Measurements from ENCODE around the gene B9D2.

Gene B9D2

DNA sequence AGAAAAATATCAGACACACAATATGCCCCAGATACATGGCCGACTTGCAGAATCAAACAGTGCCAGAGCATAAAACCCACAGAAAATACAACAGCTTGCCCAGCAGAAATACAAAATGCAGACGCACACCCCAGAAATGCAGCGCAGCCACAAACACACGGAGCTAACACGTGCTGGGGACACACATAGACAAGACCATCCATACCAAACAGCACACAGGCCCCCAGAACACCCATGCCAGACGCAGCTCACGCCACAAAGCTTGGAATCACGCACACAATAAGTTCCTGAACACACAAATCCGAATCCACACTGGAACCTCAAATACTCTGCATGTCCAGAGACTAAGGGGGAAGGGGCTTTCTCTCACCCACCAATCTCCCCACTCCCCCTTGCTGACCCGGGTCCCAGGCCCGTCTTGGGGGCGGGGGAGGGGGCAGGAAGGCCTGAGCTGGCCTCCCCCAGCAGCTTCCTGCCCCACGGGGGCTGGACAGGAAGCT lies 36.8 kb downstream of the B9D2 start:
- DNase-seq = no peak

DNA sequence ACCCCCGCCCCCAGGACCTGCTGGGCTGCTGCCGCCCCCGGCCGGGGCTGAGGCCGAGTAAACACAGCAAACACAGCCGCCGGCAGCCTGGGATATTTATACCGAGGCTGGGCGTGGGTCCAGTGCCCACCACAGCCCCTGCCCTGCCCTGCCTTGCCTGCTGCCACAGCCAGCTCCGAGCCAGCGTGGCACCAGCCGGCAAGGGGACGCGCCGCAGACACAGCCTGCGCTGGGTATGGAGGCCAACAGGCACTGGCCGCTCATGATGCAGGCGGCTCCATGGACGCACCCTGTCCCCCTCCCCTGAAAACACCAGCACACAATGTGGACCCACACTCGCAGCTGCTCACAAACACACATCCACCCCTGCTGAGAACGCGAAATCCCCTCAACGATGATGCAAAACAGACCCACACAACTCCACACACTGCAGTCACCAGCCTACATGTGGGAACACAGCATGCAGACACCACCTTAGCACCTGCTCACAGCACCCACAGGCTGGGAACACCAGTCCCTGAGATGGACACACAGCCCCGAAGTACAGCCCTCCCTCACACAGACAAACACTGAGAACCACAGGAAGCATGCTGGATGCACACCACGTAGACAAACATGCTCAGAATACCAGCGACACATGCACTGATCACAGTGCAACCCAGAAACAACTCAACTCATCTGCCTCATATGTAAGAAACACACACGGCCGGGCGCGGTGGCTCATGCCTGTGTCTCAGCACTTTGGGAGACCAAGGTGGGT lies 37.8 kb downstream of the B9D2 start:
- DNase-seq = peak; percentile 74

DNA sequence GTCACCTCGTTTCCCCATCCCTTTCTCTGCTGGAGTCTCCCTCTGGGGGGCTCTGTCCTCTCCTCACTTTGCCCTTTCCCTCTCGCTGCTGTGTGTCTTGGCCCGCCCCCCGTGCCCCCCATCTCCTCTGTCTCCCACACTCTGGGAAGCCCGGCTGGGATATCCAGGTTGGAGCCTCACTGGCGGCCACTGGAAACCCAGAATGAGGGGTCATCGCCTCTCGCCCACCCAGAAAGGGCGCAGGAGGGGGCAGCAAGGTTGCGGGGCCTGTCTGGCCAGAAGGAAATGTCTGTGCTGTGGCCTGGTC lies 38.4 kb downstream of the B9D2 start:
- no peak for DNase-seq

DNA sequence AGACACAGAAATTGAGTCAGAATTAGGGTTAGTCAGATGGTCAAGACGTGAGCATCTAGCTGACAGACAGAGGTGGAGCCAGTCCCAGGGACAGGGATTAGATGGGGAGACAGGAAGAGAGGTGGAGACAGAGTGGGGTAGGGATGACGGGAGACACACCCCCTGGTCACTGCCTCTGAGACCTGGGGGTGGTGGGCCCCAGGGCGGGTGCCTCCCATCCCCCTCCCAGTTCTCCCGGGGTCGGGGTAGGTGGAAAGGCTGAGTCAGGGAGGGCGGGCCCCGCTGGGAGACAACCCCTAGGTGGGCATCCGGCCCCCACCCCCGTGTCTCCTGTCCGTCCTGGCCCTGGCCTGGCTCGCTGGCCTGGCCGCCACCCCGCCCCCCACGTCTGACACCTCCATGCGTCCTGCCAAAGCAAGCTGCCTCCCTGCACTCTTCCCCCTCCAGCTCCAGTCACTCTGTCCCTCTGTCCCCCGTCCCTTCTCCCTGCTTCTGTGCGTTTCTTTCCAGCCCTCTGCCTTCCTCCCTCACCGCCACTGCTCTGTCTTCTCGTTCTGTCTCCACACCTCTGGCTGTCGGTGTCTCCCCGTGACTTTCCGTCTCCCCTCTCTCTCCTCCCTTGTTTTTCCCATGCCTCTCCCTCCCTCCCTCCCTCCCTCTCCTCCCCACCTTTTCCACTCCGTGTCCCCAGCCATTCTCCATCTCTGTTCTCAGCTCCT lies 38.9 kb downstream of the B9D2 start:
- peak; percentile 84 for DNase-seq

DNA sequence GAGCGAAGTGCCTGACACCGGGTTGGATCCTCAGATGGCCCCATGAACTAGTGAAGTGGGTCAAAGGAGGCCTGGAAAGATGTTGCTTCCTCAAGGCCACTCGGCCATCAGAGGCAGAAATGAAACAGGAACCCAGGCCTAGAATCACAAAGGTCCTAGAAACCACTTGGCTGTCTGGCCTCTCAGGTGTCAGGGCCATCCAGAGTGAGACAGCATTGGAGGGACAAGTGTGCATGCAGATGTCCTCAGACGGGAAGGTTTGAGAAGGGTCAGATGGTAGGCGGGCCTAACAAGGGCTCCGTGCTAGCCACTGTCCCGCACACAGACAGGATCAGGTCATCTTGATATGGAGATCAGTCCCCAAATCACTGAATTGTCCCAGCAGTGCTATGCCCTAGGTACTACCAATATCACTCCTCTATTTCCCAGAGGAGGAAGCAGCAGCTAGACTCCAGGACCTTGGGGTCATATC lies 39.7 kb downstream of the B9D2 start:
- no peak for DNase-seq

DNA sequence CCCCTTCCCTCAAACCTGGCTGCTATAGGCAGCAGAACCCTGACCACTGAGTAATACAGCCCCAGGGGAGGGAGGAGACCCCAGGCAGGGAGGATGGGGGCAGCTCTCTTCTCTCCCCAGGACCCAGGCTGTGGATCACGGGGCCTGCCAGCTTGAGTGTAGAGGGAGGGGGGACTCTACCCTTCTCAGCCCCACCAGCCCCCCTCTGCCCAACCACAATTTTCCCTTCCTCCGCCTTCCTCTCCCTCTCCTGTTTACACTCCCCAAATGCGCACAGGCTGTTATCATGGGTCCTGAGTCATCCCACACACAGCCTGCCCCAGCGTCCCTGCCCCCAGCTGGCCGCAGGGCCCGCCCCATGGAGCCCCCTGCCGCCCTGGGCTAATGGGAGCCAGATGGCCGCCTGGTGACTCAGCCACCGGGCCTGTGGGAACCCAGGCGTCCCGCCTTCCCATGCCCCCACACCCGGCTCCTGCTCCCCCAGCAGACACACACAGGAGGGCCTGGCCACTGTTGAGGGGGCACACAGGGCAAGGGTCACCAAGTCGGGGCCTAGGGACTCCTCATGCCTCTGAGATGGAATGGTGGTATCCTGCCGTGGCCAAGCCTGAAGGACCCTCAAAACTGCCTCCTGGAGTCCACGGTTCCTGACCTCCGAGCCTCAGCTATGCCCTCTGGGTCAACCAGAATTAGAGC lies 40.4 kb downstream of the B9D2 start:
- DNase-seq = peak; percentile 98

DNA sequence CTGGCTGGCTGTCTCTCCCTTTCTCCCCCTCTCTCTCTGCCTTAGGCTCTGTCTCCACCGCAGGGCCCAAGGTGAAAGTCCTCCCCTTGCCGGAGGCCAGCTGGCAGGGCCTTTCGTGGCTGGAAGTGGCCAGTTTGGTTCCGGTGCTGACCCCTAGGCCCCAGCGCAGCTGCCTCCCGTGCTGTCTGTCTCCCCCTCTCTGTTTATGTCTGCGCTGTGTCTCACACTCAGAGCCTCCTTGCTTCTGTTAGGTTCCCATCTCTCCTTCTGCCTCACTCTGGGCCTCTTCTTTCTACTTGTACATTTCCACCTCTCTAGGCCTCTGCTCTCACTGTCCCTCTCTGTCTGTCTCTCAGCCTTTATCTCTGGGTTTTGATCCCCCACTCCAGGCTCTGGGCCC lies 40.9 kb downstream of the B9D2 start:
- peak; percentile 63 for DNase-seq

DNA sequence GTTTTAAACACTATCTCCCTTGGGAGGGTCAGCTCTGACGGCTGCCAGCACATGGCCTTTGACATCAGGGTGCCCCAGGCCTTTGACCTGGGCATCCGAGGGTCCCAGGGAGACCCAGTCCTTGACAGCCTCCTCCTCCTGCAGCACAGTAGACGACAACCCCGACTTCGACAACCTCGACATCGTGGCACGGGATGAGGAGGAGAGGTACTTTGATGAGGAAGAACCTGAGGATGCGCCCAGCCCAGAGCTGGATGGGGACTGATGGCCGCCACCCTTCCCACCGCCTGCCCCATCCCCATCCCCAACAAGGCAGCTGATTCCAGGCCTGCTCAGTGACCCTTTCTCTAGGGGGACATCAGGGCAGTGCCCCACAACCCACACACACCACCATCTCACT lies 41.5 kb downstream of the B9D2 start:
- DNase-seq = no peak

DNA sequence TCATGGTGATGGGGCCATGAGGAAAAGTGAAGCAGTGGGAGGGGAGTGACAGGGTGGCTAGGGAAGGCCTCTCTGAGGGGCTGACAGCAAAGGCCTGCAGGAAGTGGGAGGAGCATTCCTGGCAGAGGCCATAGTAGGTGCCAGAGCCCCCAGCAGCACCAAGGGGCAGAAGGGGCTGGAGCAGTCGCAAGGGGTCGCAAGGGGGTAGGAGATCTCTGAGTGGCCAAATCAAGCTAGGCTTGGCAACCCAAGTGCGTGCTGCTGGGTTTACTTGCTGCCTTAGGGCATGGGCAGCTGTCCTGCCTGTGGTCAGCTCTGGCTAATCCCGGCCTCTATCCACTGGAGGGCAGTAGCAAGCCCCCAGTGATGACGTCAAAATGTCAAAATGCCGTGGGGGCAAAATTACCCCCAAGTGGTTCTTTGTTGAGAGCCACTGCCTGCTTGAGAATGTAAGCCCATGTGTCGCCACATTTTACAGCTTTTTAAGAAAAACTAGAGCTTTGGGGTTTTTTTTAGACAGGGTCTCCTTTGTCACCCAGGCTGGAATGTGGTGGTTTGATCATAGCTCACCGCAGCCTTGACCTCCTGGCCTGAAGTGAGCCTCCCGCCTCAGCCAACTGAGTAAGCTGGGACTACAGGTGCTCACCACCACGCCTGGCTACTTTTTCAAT lies 42.2 kb downstream of the B9D2 start:
- DNase-seq = peak; percentile 66

DNA sequence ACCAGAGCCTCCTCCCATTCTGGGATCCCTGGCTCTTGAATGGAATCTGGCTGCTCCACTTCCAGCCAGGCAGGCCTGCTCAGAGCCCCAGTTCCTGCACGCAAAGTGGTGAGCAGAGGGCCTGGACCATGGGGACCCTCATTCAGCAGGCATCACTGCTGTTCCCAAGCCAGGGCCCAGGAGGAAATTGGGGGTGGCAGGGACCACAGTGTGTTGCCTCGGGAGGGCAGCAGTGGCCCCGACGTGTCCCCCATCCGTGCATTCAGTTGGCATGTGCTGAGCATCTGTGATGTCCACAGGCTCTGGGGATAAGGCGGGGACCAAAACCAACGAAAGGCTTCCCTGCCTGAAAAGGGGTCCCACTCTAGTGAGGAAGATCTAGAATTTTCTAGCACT lies 42.7 kb downstream of the B9D2 start:
- no peak for DNase-seq

DNA sequence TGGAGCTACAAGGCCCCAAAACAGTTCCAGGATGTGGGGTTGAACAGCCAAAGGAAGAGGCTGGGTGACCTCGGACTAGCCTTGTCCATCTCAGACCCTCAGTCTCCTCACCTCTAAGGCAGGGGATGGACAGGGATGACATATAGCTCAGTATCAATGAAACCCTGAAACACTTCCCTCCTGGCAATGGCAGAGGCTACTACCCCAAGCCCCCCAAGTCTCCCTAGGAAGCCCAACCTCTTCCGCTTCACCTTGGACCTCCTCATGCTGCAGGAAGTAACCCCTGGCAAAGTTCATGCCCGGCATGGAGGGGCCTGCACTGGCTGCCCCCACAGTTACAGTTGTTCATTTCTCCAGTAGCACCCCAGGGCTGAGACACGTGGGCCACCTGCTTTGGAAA lies 43.4 kb downstream of the B9D2 start:
- DNase-seq = no peak

DNA sequence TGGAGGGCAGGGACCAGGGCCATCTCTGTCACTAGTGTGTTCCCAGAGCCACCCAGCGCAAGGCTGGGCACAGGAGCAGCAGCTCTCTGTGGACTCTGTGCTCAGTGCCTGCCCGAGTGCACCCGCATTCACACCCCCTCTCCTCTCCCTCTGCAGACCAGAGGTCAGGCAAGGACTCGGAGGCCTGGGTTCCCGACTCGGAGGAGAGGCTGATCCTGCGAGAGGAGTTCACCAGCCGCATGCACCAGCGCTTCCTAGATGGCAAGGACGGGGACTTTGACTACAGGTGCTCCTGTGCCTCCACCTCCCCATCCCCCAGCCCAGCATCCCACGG lies 43.8 kb downstream of the B9D2 start:
- DNase-seq = no peak

DNA sequence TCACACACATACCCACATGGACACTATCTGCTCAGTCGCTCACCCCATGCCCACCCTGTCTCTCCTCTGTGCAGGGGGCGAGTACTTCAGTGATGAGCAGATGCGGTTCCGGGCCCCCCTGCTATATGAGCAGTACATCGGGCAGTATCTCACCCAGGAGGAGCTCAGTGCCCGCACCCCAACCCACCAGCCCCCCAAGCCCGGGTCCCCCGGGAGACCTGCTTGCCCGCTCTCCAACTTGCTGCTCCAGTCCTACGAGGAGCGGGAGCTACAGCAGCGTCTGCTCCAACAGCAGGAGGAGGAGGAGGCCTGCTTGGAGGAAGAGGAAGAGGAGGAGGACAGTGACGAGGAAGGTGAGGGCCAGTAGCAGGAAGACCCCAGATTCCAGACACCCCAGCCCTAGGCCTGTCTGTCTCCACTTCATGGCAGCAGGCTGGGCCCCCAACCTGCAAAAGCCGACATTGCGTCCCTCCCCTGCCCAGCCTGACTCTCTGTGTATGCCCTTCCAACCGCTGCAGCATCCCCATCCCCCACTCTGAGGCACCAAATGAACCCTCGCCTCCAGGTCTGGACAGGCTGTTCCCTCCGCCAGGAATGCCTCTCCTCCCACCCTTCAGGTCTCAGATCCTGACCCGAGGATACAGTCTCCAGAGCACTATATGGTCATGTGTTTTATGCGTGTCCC lies 44.3 kb downstream of the B9D2 start:
- no peak for DNase-seq

DNA sequence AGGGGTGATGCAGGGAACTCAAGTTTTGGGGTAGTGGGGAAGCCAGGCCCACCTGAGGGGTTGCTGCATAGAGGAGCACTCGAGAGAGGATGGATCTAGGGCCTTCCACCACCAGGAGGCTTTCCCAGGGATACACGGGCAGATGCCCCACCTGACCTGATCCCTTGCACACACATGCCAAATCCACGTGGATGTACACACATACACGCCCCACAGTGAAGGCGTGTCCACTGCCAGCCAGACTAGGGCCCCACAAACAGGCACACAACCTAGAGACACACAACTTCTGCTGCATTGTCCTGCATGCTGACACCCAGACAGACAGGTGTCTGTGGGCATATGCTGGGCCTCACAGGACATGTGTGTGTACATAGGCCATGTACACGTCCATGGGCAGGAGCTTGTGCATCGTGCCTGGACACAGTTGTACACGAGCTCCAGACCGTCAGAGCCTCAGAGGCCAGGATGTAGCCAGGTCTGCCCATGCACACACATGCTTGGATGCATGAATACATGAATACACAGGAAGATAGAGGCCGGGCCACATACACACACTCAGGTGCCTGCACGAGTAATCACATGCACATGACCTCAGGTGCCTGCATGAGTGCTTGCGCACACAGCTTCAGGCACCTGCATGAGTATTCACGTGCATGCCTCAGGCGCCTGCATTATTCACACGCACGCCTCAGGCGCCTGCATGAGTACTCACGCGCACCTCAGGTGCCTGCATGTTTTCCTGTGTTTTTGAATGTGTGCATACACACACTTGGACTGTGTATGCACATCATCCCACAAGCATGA lies 45.1 kb downstream of the B9D2 start:
- no peak for DNase-seq

DNA sequence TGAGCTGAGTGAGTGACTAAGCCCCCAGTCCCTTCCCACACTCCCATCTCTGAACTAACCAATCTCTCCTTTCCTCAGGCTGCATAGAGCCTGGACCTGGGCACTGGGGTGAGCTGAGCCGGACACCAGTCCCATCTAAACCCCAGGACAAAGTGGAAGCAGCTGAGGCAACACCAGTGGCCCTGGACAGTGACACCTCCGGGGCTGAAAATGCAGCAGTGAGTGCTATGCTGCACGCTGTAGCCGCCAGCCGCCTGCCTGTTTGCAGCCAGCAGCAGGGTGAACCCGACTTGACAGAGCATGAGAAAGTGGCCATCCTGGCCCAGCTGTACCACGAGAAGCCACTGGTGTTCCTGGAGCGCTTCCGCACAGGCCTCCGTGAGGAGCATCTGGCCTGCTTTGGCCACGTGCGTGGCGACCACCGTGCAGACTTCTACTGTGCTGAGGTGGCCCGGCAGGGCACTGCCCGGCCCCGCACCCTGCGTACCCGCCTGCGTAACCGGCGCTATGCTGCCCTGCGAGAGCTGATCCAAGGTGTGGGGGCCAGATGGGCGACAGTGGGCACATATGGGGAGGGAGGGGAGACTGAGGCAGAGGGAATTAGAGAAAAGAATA lies 47.5 kb downstream of the B9D2 start:
- no peak for DNase-seq

DNA sequence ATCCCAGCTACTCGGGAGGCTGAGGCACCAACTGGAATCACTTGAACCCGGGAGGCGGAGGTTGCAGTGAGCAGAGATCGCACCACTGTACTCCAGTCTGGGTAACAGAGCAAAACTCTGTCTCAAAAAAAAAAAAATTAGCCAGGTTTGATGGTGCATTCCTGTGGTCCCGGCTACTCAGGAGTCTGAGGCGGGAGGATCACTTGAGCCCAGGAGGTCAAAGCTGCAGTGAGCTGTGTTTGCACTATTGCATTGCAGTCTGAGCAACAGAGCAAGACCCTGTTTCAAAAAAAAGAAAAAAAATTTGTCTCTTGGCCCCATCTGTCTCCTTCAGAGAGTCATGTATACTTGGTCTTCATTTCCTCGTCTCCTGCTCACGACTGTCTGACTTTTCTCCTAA lies 52.3 kb downstream of the B9D2 start:
- DNase-seq = no peak

DNA sequence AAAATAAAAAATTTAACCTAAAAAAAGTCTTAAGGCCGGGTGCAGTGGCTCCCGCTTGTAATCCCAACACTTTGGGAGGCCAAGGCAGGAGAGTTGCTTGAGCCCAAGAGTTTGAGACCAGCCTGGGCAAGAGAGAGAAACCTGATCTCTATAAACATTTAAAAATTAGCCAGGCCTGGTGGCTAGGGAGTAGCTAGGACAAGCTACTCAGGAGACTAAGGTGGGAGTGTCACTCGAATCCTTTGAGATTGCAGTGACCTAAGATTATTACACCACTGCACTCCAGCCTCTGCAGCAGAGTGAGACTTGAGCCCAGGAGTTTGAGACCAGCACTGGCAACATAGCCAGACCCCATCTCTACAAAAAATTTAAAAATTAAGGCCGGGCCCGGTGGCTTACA lies 52.9 kb downstream of the B9D2 start:
- DNase-seq = no peak

DNA sequence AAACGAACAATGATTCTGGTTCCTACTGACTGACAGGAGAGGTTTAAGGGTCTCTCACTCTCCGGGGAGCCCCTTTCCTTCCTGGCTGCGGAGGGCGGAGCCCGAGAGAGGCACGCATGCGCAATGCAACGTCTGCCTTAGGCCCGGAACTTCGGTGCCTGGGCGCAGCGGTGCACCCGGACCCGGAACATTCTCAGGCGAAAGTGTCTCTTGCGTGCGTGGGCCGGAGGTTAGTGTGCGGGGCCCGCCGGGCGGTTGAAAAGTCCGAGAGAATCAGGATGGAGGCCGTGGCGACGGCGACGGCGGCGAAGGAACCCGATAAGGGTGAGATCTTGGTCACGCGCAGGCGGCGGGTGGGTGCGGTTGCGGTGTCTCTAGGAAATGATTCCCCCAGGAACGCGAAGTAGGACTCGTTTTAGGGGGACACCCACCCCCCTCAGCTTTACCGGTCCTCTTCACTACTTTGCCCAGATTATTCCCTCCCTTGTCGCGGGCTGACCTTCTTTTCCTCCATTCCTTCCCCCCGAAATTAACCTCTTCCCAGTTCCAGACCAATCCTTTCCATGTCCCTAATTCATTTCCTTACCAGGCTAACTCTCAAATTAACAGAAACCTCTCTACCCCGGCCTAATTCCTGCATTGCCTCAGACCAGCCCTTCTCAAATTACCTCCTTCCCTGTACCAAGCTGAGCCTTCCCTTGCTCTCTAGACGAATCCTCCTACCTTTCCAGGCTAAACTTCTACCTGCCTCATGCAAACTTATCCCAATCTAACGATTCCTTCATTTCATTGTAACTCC lies 53.7 kb downstream of the B9D2 start, which contains the start of gene CCDC97:
Gene CCDC97, plus strand, starts transcription at position 140 of the 799 bp plus-strand sequence. Its CDS starts 139 bp downstream, at position 279.
- DNase-seq = peak; percentile 85

DNA sequence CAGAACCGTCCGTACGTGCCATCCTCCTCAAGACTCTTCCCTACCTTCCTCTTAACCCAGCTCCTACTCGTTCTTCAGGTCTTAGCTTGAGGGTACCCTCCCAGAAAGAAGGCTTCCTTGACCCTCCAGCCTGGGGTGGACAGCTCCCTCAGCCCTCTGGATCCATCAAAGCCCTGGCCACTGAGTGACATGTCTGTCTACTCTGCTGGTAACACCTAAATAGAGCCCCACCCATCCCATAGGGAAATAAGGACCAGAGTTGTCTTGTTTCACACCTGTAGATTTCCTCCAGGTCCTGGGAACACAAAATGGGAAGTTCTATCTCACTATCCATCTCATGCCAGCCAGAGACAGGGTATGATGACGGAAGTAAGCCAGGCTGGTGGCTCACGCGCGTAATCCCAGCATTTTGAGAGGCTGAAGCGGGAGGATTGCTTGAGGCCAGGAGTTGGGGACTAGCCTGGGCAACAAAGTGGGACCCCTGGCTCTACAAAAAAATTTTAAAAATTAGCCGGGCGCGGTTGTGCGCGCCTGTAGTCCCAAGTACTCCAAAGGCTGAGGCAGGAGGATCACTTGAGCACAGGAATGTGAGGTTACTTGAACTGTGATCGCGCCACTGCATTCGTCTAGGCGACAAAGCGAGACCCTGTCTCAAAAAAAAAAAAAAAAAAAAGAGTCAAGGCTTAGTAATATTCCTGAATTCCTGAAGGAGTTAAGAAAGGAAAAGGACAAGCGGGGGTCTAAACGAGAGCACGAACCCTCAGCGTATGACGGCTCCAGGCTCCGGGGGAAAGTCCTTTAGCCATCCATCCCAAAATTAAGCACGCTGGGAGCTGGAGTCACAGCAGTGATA lies 54.5 kb downstream of the B9D2 start:
- no peak for DNase-seq
